Measurements from ENCODE around the gene BCR. TPM values are rescaled to one million over a fixed set of nuclear protein-coding genes. Genes with fewer than 3 reads are reported as not detected.

BCR gene
- total and polyA plus RNA-seq, 12 donors = 10.9 to 33.4 (median 25.8) TPM

GRCh38 chr22:23147617-23148387, 32.5 kb upstream of the BCR start:
- DNase-seq = no peak

DNA sequence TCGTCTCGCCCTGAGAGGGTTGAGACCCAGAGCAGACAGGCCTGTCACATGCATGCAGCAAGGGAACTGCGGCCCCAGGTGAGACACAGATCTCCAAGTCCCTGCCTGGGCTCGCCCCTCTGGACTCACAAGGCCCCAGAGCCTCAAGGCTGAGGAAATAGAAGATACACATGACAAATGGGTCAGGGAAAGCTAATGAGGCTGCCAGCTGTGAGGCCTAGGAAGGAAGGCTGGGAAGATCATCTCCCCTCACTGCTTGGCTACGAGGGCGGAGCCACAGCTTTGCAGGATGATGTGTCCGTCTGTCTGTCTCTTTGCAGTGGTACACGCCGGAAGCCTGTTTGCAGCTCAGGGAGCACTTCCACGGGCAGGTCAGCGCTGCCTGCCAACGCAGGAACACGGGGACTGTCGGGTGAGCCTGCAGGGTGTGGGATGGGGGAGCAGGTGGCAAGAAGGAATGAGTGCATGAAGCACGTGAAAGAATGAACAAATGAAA, 30.5 kb upstream of the BCR start:
- TF ChIP-seq, protein P1, sequence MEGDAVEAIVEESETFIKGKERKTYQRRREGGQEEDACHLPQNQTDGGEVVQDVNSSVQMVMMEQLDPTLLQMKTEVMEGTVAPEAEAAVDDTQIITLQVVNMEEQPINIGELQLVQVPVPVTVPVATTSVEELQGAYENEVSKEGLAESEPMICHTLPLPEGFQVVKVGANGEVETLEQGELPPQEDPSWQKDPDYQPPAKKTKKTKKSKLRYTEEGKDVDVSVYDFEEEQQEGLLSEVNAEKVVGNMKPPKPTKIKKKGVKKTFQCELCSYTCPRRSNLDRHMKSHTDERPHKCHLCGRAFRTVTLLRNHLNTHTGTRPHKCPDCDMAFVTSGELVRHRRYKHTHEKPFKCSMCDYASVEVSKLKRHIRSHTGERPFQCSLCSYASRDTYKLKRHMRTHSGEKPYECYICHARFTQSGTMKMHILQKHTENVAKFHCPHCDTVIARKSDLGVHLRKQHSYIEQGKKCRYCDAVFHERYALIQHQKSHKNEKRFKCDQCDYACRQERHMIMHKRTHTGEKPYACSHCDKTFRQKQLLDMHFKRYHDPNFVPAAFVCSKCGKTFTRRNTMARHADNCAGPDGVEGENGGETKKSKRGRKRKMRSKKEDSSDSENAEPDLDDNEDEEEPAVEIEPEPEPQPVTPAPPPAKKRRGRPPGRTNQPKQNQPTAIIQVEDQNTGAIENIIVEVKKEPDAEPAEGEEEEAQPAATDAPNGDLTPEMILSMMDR (IDR thresholded peaks at IDR 0.05) = no peak
- ATAC-seq = peak in 2 of 8 donors; percentile 17 to 27
- Histone ChIP-seq H3K36me3 (no peaks in the 10 kb centered on the region), H3K27me3 (no peaks in the 10 kb centered on the region), H3K27ac (no peak overlapping the region), H3K9me3 (no peaks in the 10 kb centered on the region), H3K4me1 (peaks cover 0 to 40% (median 21%) of the 10 kb centered on the region in 9 donors), H3K4me3 (no peak overlapping the region)
- intact Hi-C loops (cut with DNase I) = loop anchor here in 1 of 10 donors (2.0 kb wide), 1 partner anchor 21 kb away; no protein-coding TSS in a partner anchor
- 66 to 67% methylated on average over 15 of the region's 15 CpGs for WGBS, 2 donors
- DNase-seq = peak in 1 of 2 donors; percentile 24

More at GRCh38 chr22:23147617-23148387, 32.5 kb upstream of the BCR start:
- H3K4me3 ChIP-seq = no peak overlapping the region
- intact Hi-C loops (cut with DNase I) = no loop called here
- peaks cover 0 to 41% (median 24%) of the 10 kb centered on the region in 9 donors for H3K4me1 ChIP-seq
- 34 to 37% methylated on average over 6 of the region's 6 CpGs for WGBS, 2 donors
- H3K27ac ChIP-seq = no peak overlapping the region
- no peaks in the 10 kb centered on the region for H3K36me3 ChIP-seq
- H3K27me3 ChIP-seq = peaks cover 0 to 8% (median 0%) of the 10 kb centered on the region in 7 donors
- no peak for ATAC-seq
- TF ChIP-seq, protein P1 (IDR thresholded peaks at IDR 0.05) = no peak
- no peaks in the 10 kb centered on the region for H3K9me3 ChIP-seq

- Histone ChIP-seq H3K9me3 (no peaks in the 10 kb centered on the region), H3K4me3 (no peak overlapping the region), H3K27me3 (peaks cover 0 to 6% (median 0%) of the 10 kb centered on the region in 7 donors), H3K36me3 (no peaks in the 10 kb centered on the region), H3K27ac (peak overlapping the region in 1 of 10 donors; percentile 26), H3K4me1 (peaks cover 0 to 30% (median 12%) of the 10 kb centered on the region in 9 donors)
- intact Hi-C loops (cut with DNase I) = loop anchor here in 1 of 10 donors (2.0 kb wide), 1 partner anchor 20 kb away; no protein-coding TSS in a partner anchor
- 83 to 87% methylated on average over 6 of the region's 6 CpGs for WGBS, 2 donors
- DNase-seq (no peak), ATAC-seq (no peak)
- TF ChIP-seq, protein P1 (IDR thresholded peaks at IDR 0.05) = no peak
Observed at GRCh38 chr22:23150762-23151161, 29.5 kb upstream of the BCR start.

DNA sequence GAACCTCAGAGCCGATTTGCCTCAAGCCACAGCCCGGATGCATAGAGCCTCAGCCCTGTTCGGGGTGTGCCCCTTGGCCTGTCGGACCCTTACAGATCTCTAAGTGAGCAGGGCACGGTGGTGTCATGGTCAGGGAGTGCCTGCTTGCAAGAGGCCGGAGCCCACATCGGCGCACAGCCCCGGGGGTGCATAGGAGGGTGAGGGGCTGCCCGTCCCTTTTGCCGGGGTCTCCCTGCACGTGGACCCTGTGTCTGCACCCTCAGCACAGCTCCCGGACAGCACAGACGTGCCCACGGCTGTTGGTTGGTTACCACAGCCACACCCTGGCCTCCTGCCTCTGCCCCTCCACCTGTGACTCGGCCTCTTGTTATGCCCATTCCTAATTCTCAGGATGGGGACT, 28.5 kb upstream of the BCR start:
- ATAC-seq (no peak), DNase-seq (no peak)
- peaks cover 0 to 22% (median 7%) of the 10 kb centered on the region in 9 donors for H3K4me1 ChIP-seq
- H3K9me3 ChIP-seq = no peaks in the 10 kb centered on the region
- TF ChIP-seq, protein P1 (IDR thresholded peaks at IDR 0.05) = no peak
- no peak overlapping the region for H3K4me3 ChIP-seq
- H3K27me3 ChIP-seq = peaks cover 0 to 6% (median 0%) of the 10 kb centered on the region in 7 donors
- WGBS, 2 donors = 91 to 95% methylated on average over 16 of the region's 16 CpGs
- intact Hi-C loops (cut with DNase I) = loop anchor here in 1 of 10 donors (2.0 kb wide), 1 partner anchor 19 kb away; no protein-coding TSS in a partner anchor
- H3K36me3 ChIP-seq = no peaks in the 10 kb centered on the region
- H3K27ac ChIP-seq = peak overlapping the region in 1 of 10 donors; percentile 81
